Measurements from ENCODE around the gene GPC6. TPM values are rescaled to one million over a fixed set of nuclear protein-coding genes. Genes with fewer than 3 reads are reported as not detected.

The GPC6 gene
- total and polyA plus RNA-seq, 2 donors (not counting 3 experiments of a cell fraction or from before 2014, with no cell fraction given) = 0.01 TPM; not detected in 1

- H3K9me3 ChIP-seq (replicated peaks; ENCODE audit: control insufficient read depth, insufficient read depth, low read length) = no peaks in the 10 kb centered on the region
- CTCF ChIA-PET = no interaction called here
- no peaks in the 10 kb centered on the region for H3K27me3 ChIP-seq (ENCODE audit: control insufficient read depth in 2 of 2, insufficient read depth in 2 of 2, low read length in 2 of 2)
- BruUV-seq (replicated peaks) = no TSS peak
- no peak overlapping the region for H2AFZ ChIP-seq (ENCODE audit: low read depth, low read length)
- H3K4me2 ChIP-seq (ENCODE audit: insufficient read depth, low read length) = no peak overlapping the region
- intact Hi-C loops (cut with micrococcal nuclease) (no loop called here), dilution Hi-C loops (cut with MboI; ENCODE audit: extremely low pct_ligation_motif_present, low sequenced_read_pairs) (no loop called here)
- no peak overlapping the region for H3K9ac ChIP-seq (replicated peaks; ENCODE audit: extremely low read depth, insufficient read depth, low read length)
- no peaks in the 10 kb centered on the region for H4K20me1 ChIP-seq (replicated peaks; ENCODE audit: control insufficient read depth, extremely low read depth, insufficient read depth, low read length)
- H3K79me2 ChIP-seq (ENCODE audit: control insufficient read depth, insufficient read depth, low read length) = no peaks in the 10 kb centered on the region
- no peak for TF ChIP-seq POLR2A (IDR thresholded peaks at IDR 0.05; ENCODE audit: low read depth, low read length)
- no peak for TF ChIP-seq JUN (IDR thresholded peaks at IDR 0.05; ENCODE audit: borderline replicate concordance, insufficient read depth, insufficient read length, low read depth)
- TF ChIP-seq MYC (IDR thresholded peaks at IDR 0.05; ENCODE audit: low read depth, low read length) = no peak
- no peak for TF ChIP-seq EZH2 (IDR thresholded peaks at IDR 0.05; ENCODE audit: borderline replicate concordance, low read depth, low read length, severe bottlenecking)
- no peak for TF ChIP-seq POLR2AphosphoS5 (IDR thresholded peaks at IDR 0.05; ENCODE audit: insufficient read depth, low read depth, low read length)
- no peak for TF ChIP-seq MAX (IDR thresholded peaks at IDR 0.05; ENCODE audit: insufficient read depth, insufficient read length)
- no peak for TF ChIP-seq FOS (IDR thresholded peaks at IDR 0.05; ENCODE audit: borderline replicate concordance, insufficient read depth, low read length)
- TF ChIP-seq CTCF (IDR thresholded peaks at IDR 0.05; ENCODE audit: extremely low read depth in 1 of 2, insufficient read depth in 1 of 2, low read depth in 1 of 2, low read length in 2 of 2) = no peak
- TF ChIP-seq GATA2 (IDR thresholded peaks at IDR 0.05; ENCODE audit: insufficient read depth, insufficient read length, low read depth, low read length) = no peak
- no peak overlapping the region for H3K27ac ChIP-seq (ENCODE audit: insufficient read depth, low read depth, low read length)
- FAIRE-seq (no peak), DNase-seq (ENCODE audit: low read depth, low spot score) (no peak)
- H3K4me3 ChIP-seq (replicated peaks in 1 of 3; ENCODE audit: insufficient read depth in 1 of 3, low read depth in 1 of 3, low read length in 3 of 3) = no peak overlapping the region
- H3K9me1 ChIP-seq (replicated peaks; ENCODE audit: control insufficient read depth, extremely low read depth, insufficient read depth, low read length) = no peaks in the 10 kb centered on the region
- no peaks in the 10 kb centered on the region for H3K36me3 ChIP-seq (ENCODE audit: control insufficient read depth in 2 of 2, extremely low read depth in 1 of 2, insufficient read depth in 2 of 2, low read length in 2 of 2)
- H3K4me1 ChIP-seq (ENCODE audit: control insufficient read depth, extremely low read depth, insufficient read depth, low read length) = no peaks in the 10 kb centered on the region
- POLR2A ChIA-PET = no interaction called here
Observed at GRCh38 chr13:94382517-94382916, 1155.9 kb downstream of the GPC6 start.

Data from endothelial cell of umbilical vein (primary cell).